PC-9 (cell line): ENCODE measurements around the gene MLYCD. TPM values are rescaled to one million over a fixed set of nuclear protein-coding genes. Genes with fewer than 3 reads are reported as not detected.

Experiments
- BruUV-seq: library from RNA; stranded (reverse); fragments of 400-500 nt; replicated peaks from 2 replicates; lab custom pipeline; 2021; lab: Mats Ljungman, UMichigan
- CTCF ChIA-PET: fragments of 300-600 bp; sonication (Branson Sonifier 250); formaldehyde crosslinking; loops from one replicate; lab custom pipeline; 2022; ENCODE audit warnings: antibody characterized with exemption; lab: Charles Lee
- POLR2A ChIA-PET: fragments of 300-600 bp; sonication (Branson Sonifier 250); formaldehyde crosslinking; loops from one replicate; lab custom pipeline; 2022; ENCODE audit warnings: antibody characterized with exemption; ENCODE audit not compliant: unreplicated experiment; lab: Charles Lee
- DNase-seq, 2 experiments: peaks; one replicate each; pipeline versions ENCODE4 v3.0.0 to v3.0.0-alpha.2; 2015 to 2022; ENCODE audit warnings: mixed read lengths in 1 of 2
- H2AFZ ChIP-seq: fragments of 200-600 bp; sonication (generic); 2 replicates; pipeline ENCODE4 v1.8.1; 2017; ENCODE audit warnings: antibody characterized with exemption
- H3F3A ChIP-seq: fragments of 200-600 bp; sonication (generic); 2 replicates; pipeline ENCODE4 v1.8.1; 2017; ENCODE audit warnings: antibody characterized with exemption, mild to moderate bottlenecking, low read depth; ENCODE audit not compliant: insufficient read depth
- H3K27ac ChIP-seq: fragments of 200-600 bp; sonication (generic); 2 replicates; pipeline ENCODE4 v1.6.1; 2016; ENCODE audit warnings: mixed run types
- H3K27me3 ChIP-seq: fragments of 200-600 bp; sonication (generic); 2 replicates; pipeline ENCODE4 v1.6.1; 2016; ENCODE audit warnings: low read depth, mixed run types; ENCODE audit not compliant: insufficient read depth
- H3K36me3 ChIP-seq: fragments of 200-600 bp; sonication (generic); 2 replicates; pipeline ENCODE4 v1.6.1; 2016; ENCODE audit warnings: low read depth, mixed run types
- H3K4me1 ChIP-seq: fragments of 200-600 bp; sonication (generic); replicated peaks from 2 replicates; pipeline ENCODE4 v1.6.1; 2016; ENCODE audit warnings: mixed run types; ENCODE audit not compliant: insufficient read depth
- H3K4me2 ChIP-seq: fragments of 200-600 bp; sonication (generic); 2 replicates; pipeline ENCODE4 v1.6.1; 2017; ENCODE audit warnings: mixed run types
- H3K4me3 ChIP-seq: fragments of 200-600 bp; sonication (generic); 2 replicates; pipeline ENCODE4 v1.6.1; 2016; ENCODE audit warnings: mixed run types
- H3K79me2 ChIP-seq: fragments of 200-600 bp; sonication (generic); 2 replicates; pipeline ENCODE4 v1.6.1; 2017; ENCODE audit warnings: low read depth, mixed run types
- H3K9me2 ChIP-seq: fragments of 200-600 bp; sonication (generic); 2 replicates; pipeline ENCODE4 v1.8.1; 2017; ENCODE audit warnings: mild to moderate bottlenecking; ENCODE audit not compliant: insufficient read depth
- H3K9me3 ChIP-seq: fragments of 200-600 bp; sonication (generic); 2 replicates; pipeline ENCODE4 v1.8.1; 2016; ENCODE audit warnings: low read depth; ENCODE audit not compliant: insufficient read depth
- H4K20me1 ChIP-seq: fragments of 200-600 bp; sonication (generic); 2 replicates; pipeline ENCODE4 v1.8.1; 2017; ENCODE audit not compliant: insufficient read depth
- EZH2 ChIP-seq: fragments of 200-600 bp; sonication (generic); IDR thresholded peaks from 2 replicates; pipeline ENCODE4 v1.8.0; 2017; ENCODE audit warnings: antibody characterized with exemption, low read depth
- intact Hi-C: fragments of 100-400 bp; cut with micrococcal nuclease; formaldehyde crosslinking; loops from one replicate; pipeline ENCODE4 v1.10.0; 2022; ENCODE audit not compliant: unreplicated experiment
- total RNA-seq: library from RNA; stranded (reverse); gene quantifications from 2 replicates; pipeline ENCODE4 v1.2.3, GENCODE V29; 2021
- TF ChIP-seq, protein P1 (sequence below): fragments of 200-600 bp; sonication (generic); conservative IDR thresholded peaks from 2 replicates; pipeline ENCODE4 v1.6.1; 2017; ENCODE audit warnings: mixed run types, antibody characterized with exemption, mild to moderate bottlenecking, moderate library complexity

Gene MLYCD
- total RNA-seq, 1 experiment from 2014 or later, result 4.7 TPM

DNA sequence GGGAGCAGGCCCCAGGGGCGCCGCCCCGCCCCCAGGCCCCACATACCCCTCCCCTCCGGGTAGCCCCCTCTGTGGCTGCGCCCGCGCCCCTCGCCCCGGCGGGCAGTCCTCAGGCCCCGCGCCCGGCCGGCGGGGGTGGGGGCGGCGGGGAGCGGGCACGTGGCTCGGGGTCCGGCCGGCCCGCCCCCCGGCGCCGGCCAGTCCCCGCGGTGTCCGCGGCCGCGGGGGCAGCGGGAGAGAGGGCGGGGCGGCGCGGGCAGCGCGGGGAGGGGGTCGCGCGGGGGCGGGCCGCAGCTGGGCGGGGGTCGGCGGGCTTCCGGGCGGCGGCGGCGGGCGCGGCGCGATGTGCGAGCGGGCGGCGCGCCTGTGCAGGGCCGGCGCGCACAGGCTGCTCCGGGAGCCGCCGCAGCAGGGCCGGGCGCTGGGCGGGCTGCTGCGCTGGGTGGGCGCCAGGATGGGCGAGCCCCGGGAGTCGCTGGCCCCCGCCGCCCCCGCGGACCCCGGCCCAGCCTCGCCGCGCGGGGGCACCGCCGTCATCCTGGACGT lies 69.5 kb downstream of the MLYCD start:
- CTCF ChIA-PET, result no interaction called here

DNA sequence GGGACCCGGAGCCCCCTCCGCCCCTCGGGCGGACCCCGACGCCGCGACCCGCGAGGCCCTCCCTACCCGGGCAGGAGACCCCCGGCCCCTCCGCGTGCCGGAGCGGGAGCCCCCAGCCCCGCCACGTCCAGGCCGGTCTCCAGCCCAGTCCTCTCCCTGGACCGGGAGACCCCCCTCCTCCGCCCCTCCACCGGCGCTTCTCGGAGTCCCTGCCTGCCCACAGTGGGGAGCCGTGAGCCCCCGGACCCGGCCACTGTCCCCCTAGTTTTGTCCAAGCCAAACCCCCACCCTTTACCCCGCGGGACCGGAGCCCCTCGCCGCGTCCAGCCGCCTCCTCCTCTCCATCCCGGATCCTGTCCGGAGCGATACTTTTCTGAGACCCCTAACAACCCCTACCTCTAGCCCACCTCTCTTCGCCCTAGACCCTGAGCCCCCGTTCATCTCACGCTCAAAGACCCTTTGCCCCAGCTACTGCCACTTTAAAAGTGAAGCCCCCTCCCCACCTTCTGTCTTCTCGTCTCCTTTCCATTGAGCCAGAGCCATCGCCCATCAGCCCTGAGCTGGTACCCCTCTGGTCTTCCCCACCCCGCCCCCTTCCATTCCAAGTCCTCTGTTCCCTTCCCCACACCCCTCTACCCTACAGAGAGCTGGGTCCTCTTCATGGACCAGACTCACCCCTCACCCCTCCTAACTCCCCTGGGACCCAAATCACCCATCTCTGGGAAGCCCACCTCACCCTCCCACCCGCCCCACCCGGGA lies 70.2 kb downstream of the MLYCD start:
- Histone ChIP-seq H3K9me2 (no peaks in the 10 kb centered on the region), H3K27me3 (no peaks in the 10 kb centered on the region), H3K4me2 (no peak overlapping the region), H3K4me1 (no peaks in the 10 kb centered on the region), H3F3A (no peaks in the 10 kb centered on the region), H3K9me3 (no peaks in the 10 kb centered on the region), H3K79me2 (no peaks in the 10 kb centered on the region), H3K36me3 (no peaks in the 10 kb centered on the region), H3K27ac (no peak overlapping the region), H2AFZ (no peak overlapping the region), H4K20me1 (no peaks in the 10 kb centered on the region), H3K4me3 (no peak overlapping the region)
- intact Hi-C loops, result no loop called here
- TF ChIP-seq, protein P1, sequence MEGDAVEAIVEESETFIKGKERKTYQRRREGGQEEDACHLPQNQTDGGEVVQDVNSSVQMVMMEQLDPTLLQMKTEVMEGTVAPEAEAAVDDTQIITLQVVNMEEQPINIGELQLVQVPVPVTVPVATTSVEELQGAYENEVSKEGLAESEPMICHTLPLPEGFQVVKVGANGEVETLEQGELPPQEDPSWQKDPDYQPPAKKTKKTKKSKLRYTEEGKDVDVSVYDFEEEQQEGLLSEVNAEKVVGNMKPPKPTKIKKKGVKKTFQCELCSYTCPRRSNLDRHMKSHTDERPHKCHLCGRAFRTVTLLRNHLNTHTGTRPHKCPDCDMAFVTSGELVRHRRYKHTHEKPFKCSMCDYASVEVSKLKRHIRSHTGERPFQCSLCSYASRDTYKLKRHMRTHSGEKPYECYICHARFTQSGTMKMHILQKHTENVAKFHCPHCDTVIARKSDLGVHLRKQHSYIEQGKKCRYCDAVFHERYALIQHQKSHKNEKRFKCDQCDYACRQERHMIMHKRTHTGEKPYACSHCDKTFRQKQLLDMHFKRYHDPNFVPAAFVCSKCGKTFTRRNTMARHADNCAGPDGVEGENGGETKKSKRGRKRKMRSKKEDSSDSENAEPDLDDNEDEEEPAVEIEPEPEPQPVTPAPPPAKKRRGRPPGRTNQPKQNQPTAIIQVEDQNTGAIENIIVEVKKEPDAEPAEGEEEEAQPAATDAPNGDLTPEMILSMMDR, result no peak
- no peak for DNase-seq
- CTCF ChIA-PET, result no interaction called here
- BruUV-seq, result no TSS peak
- POLR2A ChIA-PET, result no interaction called here

More for the DNA sequence above, 69.5 kb downstream of the MLYCD start:
- DNase-seq, result no peak
- no peaks in the 10 kb centered on the region for H3K4me1 ChIP-seq
- H3K4me2 ChIP-seq, result no peak overlapping the region
- no TSS peak for BruUV-seq
- H3K9me3 ChIP-seq, result no peaks in the 10 kb centered on the region
- intact Hi-C loops, result no loop called here
- no peak overlapping the region for H3K4me3 ChIP-seq
- H3K36me3 ChIP-seq, result no peaks in the 10 kb centered on the region
- POLR2A ChIA-PET, result no interaction called here
- no peaks in the 10 kb centered on the region for H3F3A ChIP-seq
- H3K27ac ChIP-seq, result no peak overlapping the region
- no peaks in the 10 kb centered on the region for H3K9me2 ChIP-seq
- no peaks in the 10 kb centered on the region for H3K27me3 ChIP-seq
- no peak for TF ChIP-seq EZH2
- TF ChIP-seq, protein P1, result no peak
- no peaks in the 10 kb centered on the region for H4K20me1 ChIP-seq
- no peak overlapping the region for H2AFZ ChIP-seq
- no peaks in the 10 kb centered on the region for H3K79me2 ChIP-seq

DNA sequence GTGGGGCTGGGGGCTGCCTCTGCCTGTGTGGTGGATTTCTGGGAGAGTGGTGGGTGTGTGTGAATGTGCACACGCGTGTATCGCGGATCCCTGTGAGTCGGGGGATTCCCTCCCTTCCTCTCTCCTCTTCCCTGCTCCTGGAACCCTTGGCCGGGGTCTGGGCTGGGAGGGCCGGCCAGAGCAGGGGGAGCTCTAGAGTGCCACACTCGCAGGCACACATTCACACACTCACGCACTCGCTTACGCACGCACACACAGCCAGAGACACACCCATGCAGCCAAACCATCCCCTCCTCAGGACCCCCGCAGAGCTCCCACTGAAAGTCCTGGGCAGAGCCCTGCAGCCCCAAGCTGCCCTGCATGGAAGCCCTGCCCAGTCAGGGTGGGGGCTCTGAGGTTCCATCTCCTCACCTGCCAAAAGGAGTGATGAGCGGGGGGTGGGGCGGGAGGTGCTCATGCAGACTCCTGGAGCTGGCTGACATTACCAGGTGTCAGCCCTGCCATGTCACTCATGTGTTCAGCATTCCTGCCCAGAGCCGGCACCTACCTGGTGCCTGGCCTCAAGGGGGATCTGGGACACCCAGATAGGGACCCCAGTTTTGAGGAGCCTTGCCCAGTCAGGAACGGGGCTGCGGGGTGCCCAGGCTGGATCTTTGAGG lies 71.0 kb downstream of the MLYCD start:
- ChIA-PET CTCF (no interaction called here), POLR2A (interaction anchor here (0.6 kb wide), 1 partner anchor 44 kb away, joined by 5 read pairs; no protein-coding TSS in a partner anchor)
- TF ChIP-seq, protein P1, result no peak
- no peak for TF ChIP-seq EZH2
- no peaks in the 10 kb centered on the region for H3K36me3 ChIP-seq
- H3F3A ChIP-seq, result no peaks in the 10 kb centered on the region
- intact Hi-C loops, result loop anchor here (5.0 kb wide), 1 partner anchor 72 kb away; the partner anchor contains the start of gene SLC38A8
- no peaks in the 10 kb centered on the region for H3K27me3 ChIP-seq
- no TSS peak for BruUV-seq
- no peak overlapping the region for H3K4me3 ChIP-seq
- no peak overlapping the region for H3K4me2 ChIP-seq
- no peaks in the 10 kb centered on the region for H3K9me3 ChIP-seq
- no peaks in the 10 kb centered on the region for H3K79me2 ChIP-seq
- H3K4me1 ChIP-seq, result no peaks in the 10 kb centered on the region
- H4K20me1 ChIP-seq, result no peaks in the 10 kb centered on the region
- H3K9me2 ChIP-seq, result no peaks in the 10 kb centered on the region
- no peak overlapping the region for H2AFZ ChIP-seq
- no peak overlapping the region for H3K27ac ChIP-seq
- no peak for DNase-seq
